Measurements from ENCODE around the gene SOX5. TPM values are rescaled to one million over a fixed set of nuclear protein-coding genes. Genes with fewer than 3 reads are reported as not detected.
"Not testable (repeated sequence)": the region's sequence is repeated elsewhere in the genome, so short reads cannot be mapped to it uniquely, and the experiment has no call there.

SOX5 gene
- total RNA-seq, 3 donors from 2014 or later (not counting 1 experiment from before 2014, with no cell fraction given), result 0.80 to 0.95 TPM; not detected in 1

- Mint-ChIP-seq H3K36me3 (peaks cover 7% of the 10 kb centered on the region), H3K27ac (no peak overlapping the region), H3K4me3 (no peak overlapping the region), H3K9me3 (peaks cover 5 to 12% of the 10 kb centered on the region in 2 donors), H3K27me3 (ENCODE audit: low read depth in 2 of 2) (no peaks in the 10 kb centered on the region), H3K4me1 (no peaks in the 10 kb centered on the region)
- ATAC-seq, result no peak
- Histone ChIP-seq H3K27me3 (ENCODE audit: control insufficient read depth, insufficient read depth, low read length) (no peaks in the 10 kb centered on the region), H3K9me3 (ENCODE audit: control insufficient read depth, insufficient read depth, low read length) (peaks cover 3% of the 10 kb centered on the region), H3K27ac (ENCODE audit: low read length) (no peak overlapping the region), H3K36me3 (ENCODE audit: control insufficient read depth, insufficient read depth, low read length) (no peaks in the 10 kb centered on the region), H3K4me3 (ENCODE audit: low read length) (no peak overlapping the region), H3K4me1 (ENCODE audit: control insufficient read depth, insufficient read depth, low read length) (no peaks in the 10 kb centered on the region)
- no peak for DNase-seq
- no CpG with 5 or more reads among the region's 2 CpGs for WGBS (ENCODE audit: insufficient coverage)
- intact Hi-C loops (cut with micrococcal nuclease), result no loop called here
- TF ChIP-seq CTCF (IDR thresholded peaks at IDR 0.05), result no peak
Observed at GRCh38 chr12:23523339-23523738, 426.1 kb downstream of the SOX5 start.

GRCh38 chr12:23519444-23519843 is 430.0 kb downstream of the SOX5 start:
- H3K27ac Mint-ChIP-seq; H3K4me1 Mint-ChIP-seq; H3K36me3 Mint-ChIP-seq; H3K9me3 Mint-ChIP-seq; H3K9me3 ChIP-seq (ENCODE audit: control insufficient read depth, insufficient read depth, low read length); DNase-seq; H3K27me3 Mint-ChIP-seq (ENCODE audit: low read depth in 2 of 2); H3K4me3 ChIP-seq (ENCODE audit: low read length); H3K4me1 ChIP-seq (ENCODE audit: control insufficient read depth, insufficient read depth, low read length); H3K27ac ChIP-seq (ENCODE audit: low read length); ATAC-seq; H3K36me3 ChIP-seq (ENCODE audit: control insufficient read depth, insufficient read depth, low read length); H3K4me3 Mint-ChIP-seq; intact Hi-C loops (cut with micrococcal nuclease); H3K27me3 ChIP-seq (ENCODE audit: control insufficient read depth, insufficient read depth, low read length): not testable (repeated sequence)
- WGBS (ENCODE audit: insufficient coverage), result no CpG with 5 or more reads among the region's 1 CpG

- H3K4me1 Mint-ChIP-seq; intact Hi-C loops (cut with micrococcal nuclease); H3K4me3 Mint-ChIP-seq; H3K36me3 Mint-ChIP-seq; ATAC-seq; H3K27ac Mint-ChIP-seq; H3K9me3 ChIP-seq (ENCODE audit: control insufficient read depth, insufficient read depth, low read length); H3K27me3 ChIP-seq (ENCODE audit: control insufficient read depth, insufficient read depth, low read length); H3K27me3 Mint-ChIP-seq (ENCODE audit: low read depth in 2 of 2); DNase-seq; H3K36me3 ChIP-seq (ENCODE audit: control insufficient read depth, insufficient read depth, low read length); H3K27ac ChIP-seq (ENCODE audit: low read length); H3K4me3 ChIP-seq (ENCODE audit: low read length); H3K4me1 ChIP-seq (ENCODE audit: control insufficient read depth, insufficient read depth, low read length): not testable (repeated sequence)
- peaks cover 5 to 13% of the 10 kb centered on the region in 2 donors for H3K9me3 Mint-ChIP-seq
- WGBS (ENCODE audit: insufficient coverage), result no CpG with 5 or more reads among the region's 6 CpGs
Observed at GRCh38 chr12:23515785-23516184, 433.7 kb downstream of the SOX5 start.

- H3K9me3 Mint-ChIP-seq, result peaks cover 9 to 19% of the 10 kb centered on the region in 2 donors
- intact Hi-C loops (cut with micrococcal nuclease), result no loop called here
Observed at GRCh38 chr12:23510484-23510883, 439.0 kb downstream of the SOX5 start.

GRCh38 chr12:23509832-23510231 is 439.6 kb downstream of the SOX5 start:
- DNase-seq; H3K4me1 Mint-ChIP-seq; H3K4me1 ChIP-seq (ENCODE audit: control insufficient read depth, insufficient read depth, low read length); H3K27me3 Mint-ChIP-seq (ENCODE audit: low read depth in 2 of 2); H3K4me3 ChIP-seq (ENCODE audit: low read length); intact Hi-C loops (cut with micrococcal nuclease); H3K9me3 ChIP-seq (ENCODE audit: control insufficient read depth, insufficient read depth, low read length); H3K4me3 Mint-ChIP-seq; H3K27me3 ChIP-seq (ENCODE audit: control insufficient read depth, insufficient read depth, low read length); ATAC-seq; H3K27ac Mint-ChIP-seq; H3K36me3 ChIP-seq (ENCODE audit: control insufficient read depth, insufficient read depth, low read length); H3K27ac ChIP-seq (ENCODE audit: low read length): not testable (repeated sequence)
- Mint-ChIP-seq H3K9me3 (peaks cover 13 to 19% of the 10 kb centered on the region in 2 donors), H3K36me3 (peaks cover 10% of the 10 kb centered on the region)
- WGBS (ENCODE audit: insufficient coverage), result 82% methylated on average over 8 of the region's 8 CpGs

More at GRCh38 chr12:23510484-23510883, 439.0 kb downstream of the SOX5 start:
- Histone ChIP-seq H3K9me3 (ENCODE audit: control insufficient read depth, insufficient read depth, low read length) (no peaks in the 10 kb centered on the region), H3K36me3 (ENCODE audit: control insufficient read depth, insufficient read depth, low read length) (no peaks in the 10 kb centered on the region), H3K27me3 (ENCODE audit: control insufficient read depth, insufficient read depth, low read length) (no peaks in the 10 kb centered on the region), H3K27ac (ENCODE audit: low read length) (no peak overlapping the region), H3K4me3 (ENCODE audit: low read length) (no peak overlapping the region), H3K4me1 (ENCODE audit: control insufficient read depth, insufficient read depth, low read length) (no peaks in the 10 kb centered on the region)
- no peak for ATAC-seq
- DNase-seq, result no peak
- WGBS (ENCODE audit: insufficient coverage), result 80% methylated on average over 8 of the region's 8 CpGs
- TF ChIP-seq CTCF (IDR thresholded peaks at IDR 0.05), result no peak
- Mint-ChIP-seq H3K27me3 (ENCODE audit: low read depth in 2 of 2) (no peaks in the 10 kb centered on the region), H3K4me3 (no peak overlapping the region), H3K27ac (no peak overlapping the region), H3K36me3 (peaks cover 10% of the 10 kb centered on the region), H3K4me1 (no peaks in the 10 kb centered on the region)

DNA sequence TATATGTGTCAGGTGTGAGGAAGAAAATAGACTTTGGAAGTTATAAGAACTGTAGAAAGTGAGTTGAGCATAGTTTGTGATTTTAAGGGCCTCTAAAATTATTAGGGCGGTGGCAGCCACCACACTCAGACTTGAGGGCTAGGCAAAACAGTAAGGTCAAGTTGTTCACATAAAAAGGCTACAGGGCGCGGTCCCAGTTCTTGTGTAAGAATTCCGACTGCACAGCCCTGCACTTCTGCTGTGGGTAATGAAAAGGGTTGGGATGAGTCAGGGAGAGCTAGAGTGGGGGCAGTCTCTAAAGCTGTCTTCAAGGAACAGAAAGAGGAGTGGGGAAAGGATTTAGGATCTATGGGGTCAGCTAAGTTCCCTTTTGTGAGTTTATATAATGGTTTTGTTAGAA is 441.7 kb downstream of the SOX5 start:
- 86% methylated on average over 4 of the region's 4 CpGs for WGBS (ENCODE audit: insufficient coverage)
- H3K27ac Mint-ChIP-seq; H3K27me3 ChIP-seq (ENCODE audit: control insufficient read depth, insufficient read depth, low read length); H3K27ac ChIP-seq (ENCODE audit: low read length); H3K27me3 Mint-ChIP-seq (ENCODE audit: low read depth in 2 of 2); H3K4me1 ChIP-seq (ENCODE audit: control insufficient read depth, insufficient read depth, low read length); H3K4me3 Mint-ChIP-seq; DNase-seq; intact Hi-C loops (cut with micrococcal nuclease); H3K4me1 Mint-ChIP-seq; ATAC-seq; H3K36me3 ChIP-seq (ENCODE audit: control insufficient read depth, insufficient read depth, low read length); H3K4me3 ChIP-seq (ENCODE audit: low read length); H3K9me3 ChIP-seq (ENCODE audit: control insufficient read depth, insufficient read depth, low read length): not testable (repeated sequence)
- Mint-ChIP-seq H3K36me3 (peaks cover 10% of the 10 kb centered on the region), H3K9me3 (peaks cover 17 to 28% of the 10 kb centered on the region in 2 donors)

GRCh38 chr12:23505736-23506135 is 443.7 kb downstream of the SOX5 start:
- H3K4me3 Mint-ChIP-seq; H3K27me3 ChIP-seq (ENCODE audit: control insufficient read depth, insufficient read depth, low read length); H3K36me3 Mint-ChIP-seq; H3K4me1 Mint-ChIP-seq; H3K27ac ChIP-seq (ENCODE audit: low read length); H3K4me1 ChIP-seq (ENCODE audit: control insufficient read depth, insufficient read depth, low read length); intact Hi-C loops (cut with micrococcal nuclease); DNase-seq; H3K4me3 ChIP-seq (ENCODE audit: low read length); H3K27ac Mint-ChIP-seq; H3K9me3 ChIP-seq (ENCODE audit: control insufficient read depth, insufficient read depth, low read length); H3K36me3 ChIP-seq (ENCODE audit: control insufficient read depth, insufficient read depth, low read length); H3K27me3 Mint-ChIP-seq (ENCODE audit: low read depth in 2 of 2); ATAC-seq: not testable (repeated sequence)
- WGBS (ENCODE audit: insufficient coverage), result no CpG with 5 or more reads among the region's 1 CpG
- H3K9me3 Mint-ChIP-seq, result peaks cover 17 to 32% of the 10 kb centered on the region in 2 donors

Data from natural killer cell (primary cell).